ENCODE measurements around the gene OLFML1. TPM values are rescaled to one million over a fixed set of nuclear protein-coding genes. Genes with fewer than 3 reads are reported as not detected.

OLFML1 gene
- total and polyA plus RNA-seq, 2 of the 13 experiments (the other 11 are each of a cell fraction or from before 2014, with no cell fraction given): 0.89 to 0.90 TPM

DNA sequence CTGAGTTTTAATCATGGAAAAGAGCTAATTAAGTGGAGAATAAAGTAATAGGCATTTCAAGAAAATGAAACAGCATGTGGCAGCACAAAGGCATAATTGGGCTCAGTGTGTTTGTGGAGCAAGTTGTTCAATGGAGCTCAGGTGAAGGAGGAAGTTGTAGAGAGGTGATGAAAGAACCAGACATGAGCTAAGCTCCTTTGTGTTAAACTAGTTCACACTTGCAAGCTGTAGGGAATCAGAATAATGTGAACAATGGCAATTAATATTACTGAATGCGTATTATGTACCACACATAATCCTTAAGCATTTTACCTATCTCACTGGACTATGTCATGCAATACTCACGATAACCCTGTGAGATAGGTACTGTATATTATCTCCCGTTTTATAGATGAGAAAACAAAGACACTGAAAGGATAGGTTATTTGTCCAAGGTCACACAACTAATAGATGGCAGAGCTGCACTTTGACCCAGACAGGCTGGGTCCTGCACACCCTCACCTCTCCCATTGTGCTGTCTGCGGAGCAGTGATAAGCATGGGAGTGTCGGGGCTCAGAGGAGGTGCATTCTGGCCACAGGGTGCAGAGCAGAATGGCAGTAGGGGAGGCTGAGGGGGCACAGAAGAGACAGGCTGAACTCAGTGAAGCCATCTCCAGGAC is 8.9 kb downstream of the OLFML1 start (continued):
- no peak for TF ChIP-seq DZIP1 (CRISPR knock-in tag; IDR thresholded peaks at IDR 0.05)
- 0 out of 2 replicates have a peak, but pooled peaks have one; percentile 50 for TF ChIP-seq HNF4G (IDR thresholded peaks at IDR 0.05; ENCODE audit: borderline replicate concordance, low read depth, low read length)
- no peak for TF ChIP-seq HNF4G (CRISPR knock-in tag; IDR thresholded peaks at IDR 0.05; ENCODE audit: borderline replicate concordance, low read depth)
- TF ChIP-seq XRCC5 (optimal IDR thresholded peaks at IDR 0.05; ENCODE audit: low read length): no peak
- 0 out of 2 replicates have a peak, but pooled peaks have one; percentile 46 for TF ChIP-seq RCOR2 (CRISPR knock-in tag; IDR thresholded peaks at IDR 0.05)
- no peak for TF ChIP-seq KAT7 (CRISPR knock-in tag; IDR thresholded peaks at IDR 0.05; ENCODE audit: borderline replicate concordance)
- TF ChIP-seq, protein P1, sequence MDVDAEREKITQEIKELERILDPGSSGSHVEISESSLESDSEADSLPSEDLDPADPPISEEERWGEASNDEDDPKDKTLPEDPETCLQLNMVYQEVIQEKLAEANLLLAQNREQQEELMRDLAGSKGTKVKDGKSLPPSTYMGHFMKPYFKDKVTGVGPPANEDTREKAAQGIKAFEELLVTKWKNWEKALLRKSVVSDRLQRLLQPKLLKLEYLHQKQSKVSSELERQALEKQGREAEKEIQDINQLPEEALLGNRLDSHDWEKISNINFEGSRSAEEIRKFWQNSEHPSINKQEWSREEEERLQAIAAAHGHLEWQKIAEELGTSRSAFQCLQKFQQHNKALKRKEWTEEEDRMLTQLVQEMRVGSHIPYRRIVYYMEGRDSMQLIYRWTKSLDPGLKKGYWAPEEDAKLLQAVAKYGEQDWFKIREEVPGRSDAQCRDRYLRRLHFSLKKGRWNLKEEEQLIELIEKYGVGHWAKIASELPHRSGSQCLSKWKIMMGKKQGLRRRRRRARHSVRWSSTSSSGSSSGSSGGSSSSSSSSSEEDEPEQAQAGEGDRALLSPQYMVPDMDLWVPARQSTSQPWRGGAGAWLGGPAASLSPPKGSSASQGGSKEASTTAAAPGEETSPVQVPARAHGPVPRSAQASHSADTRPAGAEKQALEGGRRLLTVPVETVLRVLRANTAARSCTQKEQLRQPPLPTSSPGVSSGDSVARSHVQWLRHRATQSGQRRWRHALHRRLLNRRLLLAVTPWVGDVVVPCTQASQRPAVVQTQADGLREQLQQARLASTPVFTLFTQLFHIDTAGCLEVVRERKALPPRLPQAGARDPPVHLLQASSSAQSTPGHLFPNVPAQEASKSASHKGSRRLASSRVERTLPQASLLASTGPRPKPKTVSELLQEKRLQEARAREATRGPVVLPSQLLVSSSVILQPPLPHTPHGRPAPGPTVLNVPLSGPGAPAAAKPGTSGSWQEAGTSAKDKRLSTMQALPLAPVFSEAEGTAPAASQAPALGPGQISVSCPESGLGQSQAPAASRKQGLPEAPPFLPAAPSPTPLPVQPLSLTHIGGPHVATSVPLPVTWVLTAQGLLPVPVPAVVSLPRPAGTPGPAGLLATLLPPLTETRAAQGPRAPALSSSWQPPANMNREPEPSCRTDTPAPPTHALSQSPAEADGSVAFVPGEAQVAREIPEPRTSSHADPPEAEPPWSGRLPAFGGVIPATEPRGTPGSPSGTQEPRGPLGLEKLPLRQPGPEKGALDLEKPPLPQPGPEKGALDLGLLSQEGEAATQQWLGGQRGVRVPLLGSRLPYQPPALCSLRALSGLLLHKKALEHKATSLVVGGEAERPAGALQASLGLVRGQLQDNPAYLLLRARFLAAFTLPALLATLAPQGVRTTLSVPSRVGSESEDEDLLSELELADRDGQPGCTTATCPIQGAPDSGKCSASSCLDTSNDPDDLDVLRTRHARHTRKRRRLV (CRISPR knock-in tag; IDR thresholded peaks at IDR 0.05): no peak
- TF ChIP-seq ZNF550 (CRISPR knock-in tag; IDR thresholded peaks at IDR 0.05; ENCODE audit: borderline replicate concordance): no peak
- TF ChIP-seq ZBTB46 (CRISPR knock-in tag; IDR thresholded peaks at IDR 0.05; ENCODE audit: borderline replicate concordance): no peak
- TF ChIP-seq LCORL (IDR thresholded peaks at IDR 0.05): no peak
- no peak for TF ChIP-seq LCORL (CRISPR knock-in tag; IDR thresholded peaks at IDR 0.05)
- TF ChIP-seq THYN1 (CRISPR knock-in tag; IDR thresholded peaks at IDR 0.05; ENCODE audit: borderline replicate concordance, low read depth): no peak
- TF ChIP-seq ZNF552 (CRISPR knock-in tag; IDR thresholded peaks at IDR 0.05; ENCODE audit: borderline replicate concordance): no peak
- peak; percentile 45; the same call in 1 of the 2 replicates for TF ChIP-seq ZMYM4 (CRISPR knock-in tag; IDR thresholded peaks at IDR 0.05)
- no peak for TF ChIP-seq FOXO1 (CRISPR knock-in tag; IDR thresholded peaks at IDR 0.05)
- TF ChIP-seq HNF4A (CRISPR knock-in tag; IDR thresholded peaks at IDR 0.05): peak; percentile 78
- no peak for TF ChIP-seq AGO2 (optimal IDR thresholded peaks at IDR 0.05; ENCODE audit: low read depth, low read length)
- TF ChIP-seq ZNF329 (CRISPR knock-in tag; IDR thresholded peaks at IDR 0.05; ENCODE audit: low read depth): no peak
- TF ChIP-seq IKZF1 (IDR thresholded peaks at IDR 0.05): no peak

All from HepG2 (cell line).